GM19395 (cell line): ENCODE results near the gene TIGD7.

Experiments used
- ATAC-seq: cut with Tn5 transposase; IDR thresholded peaks from one replicate; pipeline ENCODE4 v1.9.1; 2021; ENCODE audit warnings: mild to moderate bottlenecking, moderate library complexity; ENCODE audit not compliant: unreplicated experiment

TIGD7 gene, protein sequence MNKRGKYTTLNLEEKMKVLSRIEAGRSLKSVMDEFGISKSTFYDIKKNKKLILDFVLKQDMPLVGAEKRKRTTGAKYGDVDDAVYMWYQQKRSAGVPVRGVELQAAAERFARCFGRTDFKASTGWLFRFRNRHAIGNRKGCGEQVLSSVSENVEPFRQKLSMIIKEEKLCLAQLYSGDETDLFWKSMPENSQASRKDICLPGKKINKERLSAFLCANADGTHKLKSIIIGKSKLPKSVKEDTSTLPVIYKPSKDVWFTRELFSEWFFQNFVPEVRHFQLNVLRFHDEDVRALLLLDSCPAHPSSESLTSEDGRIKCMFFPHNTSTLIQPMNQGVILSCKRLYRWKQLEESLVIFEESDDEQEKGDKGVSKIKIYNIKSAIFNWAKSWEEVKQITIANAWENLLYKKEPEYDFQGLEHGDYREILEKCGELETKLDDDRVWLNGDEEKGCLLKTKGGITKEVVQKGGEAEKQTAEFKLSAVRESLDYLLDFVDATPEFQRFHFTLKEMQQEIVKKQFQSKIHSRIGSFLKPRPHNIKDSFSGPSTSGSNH

DNA sequence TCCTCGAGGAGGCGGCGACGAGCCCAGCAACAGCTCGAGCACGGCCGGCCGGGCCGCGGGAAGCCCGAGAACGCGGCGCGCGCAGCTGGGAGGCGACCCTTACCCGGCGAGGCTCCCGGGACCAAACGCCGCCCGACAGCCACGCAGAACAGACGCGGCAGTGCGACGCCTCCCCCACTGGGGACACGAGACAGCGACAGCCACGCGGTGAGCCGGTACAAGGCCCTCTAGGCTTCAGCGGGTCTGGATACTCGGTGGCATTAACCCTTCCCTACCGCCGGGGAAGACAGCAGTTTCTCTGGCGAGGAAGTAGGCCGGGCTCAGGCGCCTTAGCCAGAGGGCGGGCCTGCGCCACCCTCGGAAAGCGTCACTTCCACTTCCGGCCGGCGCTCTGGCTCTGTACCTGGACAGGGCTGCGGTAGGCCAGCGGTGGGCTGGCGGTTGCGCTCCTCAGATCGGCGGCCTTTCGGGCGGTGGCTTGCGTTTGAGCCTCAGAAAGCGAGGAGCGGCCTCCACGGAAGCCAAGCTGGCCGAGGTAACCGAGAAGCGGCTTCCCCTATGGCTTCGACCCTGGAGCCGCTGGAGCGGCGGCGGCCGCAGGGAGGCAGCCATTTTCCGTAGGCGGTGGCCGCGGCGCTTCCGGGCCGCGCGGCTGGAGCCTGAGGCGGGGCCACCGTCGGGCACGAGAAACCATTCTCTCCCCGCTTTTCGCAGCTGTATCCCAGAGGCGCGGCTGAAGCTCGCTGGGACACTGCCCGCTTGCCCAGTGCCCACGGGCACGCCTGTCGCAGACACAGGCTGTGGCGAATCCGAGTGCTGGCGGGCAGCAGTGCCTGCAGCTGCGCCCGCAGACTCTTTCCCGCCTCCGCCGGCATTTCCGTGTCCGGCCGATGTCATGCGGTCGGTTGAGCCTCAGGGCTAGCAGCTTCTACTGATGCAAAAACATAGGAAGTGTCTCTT is at the start of gene TIGD7, which contains the start of gene ZNF75A:
Gene TIGD7 (minus strand): TSS at position 322 of the 960 bp plus-strand sequence. CDS start 4,816 bp downstream, outside the sequence.
Gene ZNF75A (plus strand): TSS at position 389 of the 960 bp plus-strand sequence. CDS start 2,932 bp downstream, outside the sequence.
- peak; percentile 95 for ATAC-seq

DNA sequence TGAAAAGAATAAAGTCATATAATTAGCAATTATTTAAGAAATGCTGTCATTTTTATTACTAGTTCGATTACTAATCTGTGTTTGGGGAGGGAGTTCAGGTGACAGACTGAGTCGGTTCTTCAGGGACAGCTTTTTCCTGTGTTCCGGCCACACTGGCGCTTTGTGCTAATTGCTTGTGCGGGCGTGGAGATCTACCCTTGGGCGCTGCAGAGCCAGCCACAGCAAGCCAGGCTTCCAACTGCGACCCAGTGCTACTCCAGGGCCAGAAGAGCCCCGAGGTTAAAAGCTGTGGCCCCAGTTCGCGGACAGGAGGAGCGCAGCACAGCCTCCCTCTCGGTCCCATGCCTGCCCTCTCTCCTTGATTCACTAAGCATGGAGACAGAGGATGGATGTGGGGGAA is 43.9 kb upstream of the TIGD7 start:
- no peak for ATAC-seq

DNA sequence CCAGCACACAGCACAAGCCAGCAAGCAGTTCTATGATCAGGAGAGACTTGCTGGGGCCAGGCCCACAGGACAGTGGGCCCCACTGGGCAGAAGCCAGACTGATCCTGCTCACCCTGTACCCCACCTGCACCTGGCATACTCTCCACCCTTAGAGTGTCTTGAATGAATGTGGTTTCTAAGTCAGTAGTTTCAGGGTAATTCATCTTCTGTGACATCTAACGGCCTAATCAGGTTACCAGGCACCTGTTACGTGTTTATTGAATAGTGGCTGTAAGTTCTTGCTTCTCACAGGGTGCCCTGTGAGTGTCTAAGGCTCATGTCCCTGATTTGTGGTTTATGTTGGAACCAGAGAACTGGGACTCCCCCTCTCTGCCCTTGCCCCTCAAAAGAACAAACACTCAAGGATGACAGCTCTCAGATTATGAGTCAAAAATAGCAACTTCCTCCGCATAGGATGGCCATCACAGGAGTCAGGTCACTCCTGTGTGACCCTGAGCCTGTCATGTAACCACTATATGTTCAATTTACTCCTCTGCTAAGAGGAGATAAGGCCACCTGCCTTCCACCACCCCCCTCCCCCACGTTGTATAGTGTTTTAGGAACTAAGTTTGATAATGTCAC is 43.4 kb upstream of the TIGD7 start:
- no peak for ATAC-seq

DNA sequence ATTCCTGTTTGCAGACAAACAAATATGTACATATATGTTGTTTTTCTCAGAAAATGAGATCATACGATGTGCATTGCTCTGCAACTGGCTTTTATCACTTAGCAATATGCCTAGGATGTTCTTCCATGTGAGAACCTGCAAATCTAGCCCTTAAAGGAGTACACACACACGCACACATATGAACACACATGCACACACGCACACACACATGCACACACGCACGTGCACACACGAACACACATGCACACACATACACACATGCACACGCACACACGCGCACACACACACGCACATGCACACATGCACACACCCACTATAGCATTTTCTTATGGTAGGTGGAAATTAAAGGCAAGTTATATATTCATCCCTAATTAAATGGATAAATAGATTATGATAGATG is 42.4 kb upstream of the TIGD7 start:
- ATAC-seq = no peak

DNA sequence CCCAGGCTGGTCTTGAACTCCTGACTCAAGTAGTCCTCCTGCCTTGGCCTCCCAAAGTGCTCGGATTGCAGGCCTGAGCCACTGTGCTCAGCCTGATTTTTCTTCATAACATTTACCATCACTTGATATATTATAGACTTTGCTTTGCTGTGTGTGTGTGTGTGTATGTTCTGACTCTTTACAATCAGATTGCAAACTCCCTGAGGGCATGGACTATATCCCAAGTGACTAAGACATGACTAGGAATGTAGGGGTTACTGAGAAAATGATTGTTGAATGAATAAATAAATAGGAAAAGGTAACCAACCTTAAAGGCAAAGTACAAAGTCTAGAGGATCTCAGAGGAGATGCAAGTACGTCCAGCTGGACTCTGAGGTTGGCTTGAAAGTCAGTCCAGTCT is 40.8 kb upstream of the TIGD7 start:
- ATAC-seq = no peak

DNA sequence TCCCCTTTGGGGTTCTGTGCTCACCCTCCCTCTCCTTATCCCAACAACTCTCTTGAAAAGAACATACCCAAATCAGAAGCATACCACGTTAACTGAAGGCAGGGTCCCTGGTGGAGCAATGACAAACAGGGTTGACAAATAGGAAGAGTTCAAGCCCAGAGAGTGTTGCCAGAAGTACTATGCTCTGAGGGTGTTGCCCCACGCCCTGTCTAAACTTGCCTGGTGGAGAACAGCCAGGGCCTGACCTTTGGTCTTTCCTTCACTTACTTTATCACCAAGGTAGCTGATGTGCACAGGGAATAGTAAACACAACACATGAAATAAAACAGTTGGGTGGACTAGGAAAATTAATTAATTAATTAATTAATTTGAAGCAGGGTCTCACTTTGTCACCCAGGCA is 23.4 kb upstream of the TIGD7 start:
- ATAC-seq = no peak

DNA sequence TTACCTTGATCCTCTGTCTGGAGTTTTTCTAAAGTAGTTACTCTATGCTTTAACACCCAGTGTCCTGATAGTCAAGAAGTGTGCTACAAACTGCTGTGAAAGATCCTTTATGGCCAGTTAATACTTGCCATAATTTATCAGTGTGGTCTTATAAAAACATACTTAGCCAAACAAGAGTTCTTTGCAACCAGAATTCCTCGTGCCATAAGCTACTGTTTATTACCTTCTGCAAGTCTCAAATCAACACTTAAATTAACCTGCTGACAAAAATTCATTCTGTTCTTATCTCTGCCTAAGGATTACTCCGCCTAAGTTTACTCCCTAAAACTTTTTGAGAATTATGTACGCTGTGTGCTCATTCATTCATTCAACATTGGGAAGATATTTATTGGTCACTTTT is 22.9 kb upstream of the TIGD7 start:
- ATAC-seq = no peak

DNA sequence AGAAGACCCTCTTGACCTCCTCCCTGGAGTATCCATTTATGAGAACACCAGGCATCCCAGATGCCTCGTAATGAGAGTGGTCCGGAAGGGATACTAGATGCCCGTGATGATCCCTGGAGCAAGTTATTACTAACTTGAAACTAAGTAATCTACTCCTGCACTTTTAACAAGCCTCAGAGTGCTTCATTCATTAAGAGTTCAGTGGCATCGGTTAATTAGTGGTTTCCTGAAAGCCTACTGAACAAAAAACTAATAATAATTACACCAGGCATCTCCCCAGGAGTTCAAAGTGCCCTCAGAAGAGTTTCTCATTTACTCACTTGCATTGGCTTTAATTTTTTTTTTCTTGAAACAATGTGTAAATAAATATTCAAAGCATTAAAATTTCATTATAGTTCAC is 22.3 kb upstream of the TIGD7 start:
- ATAC-seq = no peak

DNA sequence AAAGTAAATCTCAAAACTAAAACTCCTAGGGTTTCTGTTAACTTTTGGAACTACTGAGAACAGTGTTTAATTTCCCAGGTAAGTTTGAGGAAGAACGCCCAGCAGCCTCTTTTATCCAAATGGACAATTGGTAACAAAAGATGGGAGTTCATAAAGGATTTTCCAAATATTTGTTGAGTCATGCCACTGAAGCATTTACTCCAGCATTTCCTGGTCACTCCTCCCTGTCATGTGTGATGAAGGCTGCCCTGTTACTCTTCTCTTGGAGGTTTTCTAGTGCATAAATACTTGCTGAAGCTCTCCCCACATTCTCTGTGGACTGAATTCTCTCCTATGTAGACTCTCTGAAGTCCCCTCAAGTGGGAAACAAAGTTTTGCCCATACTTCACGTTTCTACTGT is 16.6 kb upstream of the TIGD7 start:
- ATAC-seq = no peak

DNA sequence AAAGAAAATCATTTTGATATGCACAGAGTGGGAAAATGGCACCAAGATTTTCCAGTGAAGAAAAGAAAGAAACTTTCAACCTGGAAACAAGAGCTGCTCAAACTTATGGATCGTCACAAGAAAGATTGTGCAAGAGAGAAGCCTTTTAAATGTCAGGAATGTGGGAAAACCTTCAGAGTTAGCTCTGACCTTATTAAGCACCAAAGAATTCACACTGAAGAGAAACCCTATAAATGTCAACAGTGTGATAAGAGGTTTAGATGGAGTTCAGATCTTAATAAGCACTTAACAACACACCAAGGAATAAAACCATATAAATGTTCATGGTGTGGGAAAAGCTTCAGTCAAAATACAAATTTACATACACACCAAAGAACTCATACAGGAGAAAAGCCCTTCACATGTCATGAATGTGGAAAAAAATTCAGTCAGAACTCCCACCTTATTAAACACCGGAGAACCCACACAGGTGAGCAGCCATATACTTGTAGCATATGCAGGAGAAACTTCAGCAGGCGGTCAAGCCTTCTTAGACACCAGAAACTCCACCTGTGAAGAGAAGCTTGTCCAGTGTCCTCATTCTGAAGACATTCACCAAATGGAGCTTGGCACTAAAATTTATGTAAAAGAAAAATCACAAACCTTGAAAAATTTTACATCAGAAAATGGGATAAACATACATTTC is 12.2 kb upstream of the TIGD7 start:
- no peak for ATAC-seq

DNA sequence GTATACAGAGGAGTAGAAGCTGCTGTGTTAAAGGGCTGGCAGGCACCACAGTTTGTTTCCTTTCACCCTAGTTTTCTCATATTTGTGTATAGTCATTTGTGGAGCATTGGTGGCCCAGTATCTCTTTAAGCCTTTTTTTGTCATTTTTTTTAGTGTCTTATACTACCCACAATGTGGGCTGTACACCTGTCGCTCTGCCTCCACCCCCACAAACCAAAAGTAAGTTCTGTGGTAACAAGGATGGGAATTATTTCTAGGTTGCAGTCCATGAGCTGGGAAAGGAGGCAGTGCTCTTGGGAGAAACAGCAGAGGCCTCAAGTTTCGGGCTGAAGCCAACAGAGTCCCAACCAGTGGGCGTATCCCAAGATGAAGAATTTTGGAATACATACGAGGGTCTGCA is 6.3 kb upstream of the TIGD7 start:
- no peak for ATAC-seq

DNA sequence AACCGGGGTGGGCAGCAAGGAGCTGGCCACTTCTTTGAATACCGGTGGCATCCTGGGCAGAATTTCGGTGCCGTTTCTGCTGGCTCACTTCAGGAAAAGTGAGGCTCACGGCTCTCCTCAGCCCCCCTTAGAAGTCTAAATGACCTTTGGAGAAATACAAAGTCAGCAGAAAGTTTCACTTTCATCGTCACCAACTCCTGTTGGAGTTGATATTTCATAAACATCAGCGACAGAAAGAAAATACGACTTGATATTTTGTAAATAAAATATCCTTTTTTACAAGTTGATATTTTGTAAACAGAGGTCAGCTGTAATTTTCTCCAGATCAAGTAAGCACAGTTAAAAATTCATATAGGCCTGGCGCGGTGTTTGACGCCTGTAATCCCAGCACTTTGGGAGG is 848 bp upstream of the TIGD7 start:
- ATAC-seq = no peak

DNA sequence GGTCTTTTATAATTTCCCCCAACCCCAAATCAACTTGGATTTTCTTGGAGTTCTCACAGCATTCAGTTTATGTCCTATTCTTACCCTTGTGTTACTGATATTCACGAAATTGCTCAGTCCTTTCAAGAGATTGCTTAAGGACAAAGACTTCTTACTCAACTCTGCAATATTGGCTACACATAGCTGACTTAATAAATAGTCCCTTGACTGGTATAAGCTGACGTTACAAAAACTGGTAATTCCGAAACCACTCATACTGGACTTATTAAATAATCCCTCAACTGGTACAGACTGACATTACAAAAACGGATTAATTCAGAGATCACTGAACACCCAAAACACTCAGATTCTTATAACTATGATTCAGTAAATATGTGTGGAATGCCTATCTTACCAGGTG is 860 bp downstream of the TIGD7 start:
- no peak for ATAC-seq

DNA sequence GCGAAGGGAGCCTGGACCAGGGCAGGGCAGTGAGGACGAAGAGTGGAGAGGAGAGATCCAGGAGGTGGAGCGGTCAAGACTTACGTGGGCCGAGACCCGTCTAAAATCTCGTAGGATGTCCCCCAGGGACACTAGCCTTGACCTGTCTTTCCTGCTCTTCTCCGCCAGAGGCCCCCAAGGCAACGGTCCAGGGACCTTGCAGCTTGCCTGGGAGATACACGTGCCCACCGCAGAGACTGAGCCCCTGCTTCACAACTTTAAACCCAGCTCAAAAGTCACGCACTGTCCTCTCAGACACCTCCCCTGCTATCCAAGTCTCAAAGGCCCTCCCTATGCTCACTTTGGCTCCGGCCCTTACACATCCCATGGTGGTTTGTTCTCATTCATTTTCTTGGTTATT is 9.4 kb downstream of the TIGD7 start:
- ATAC-seq = no peak

DNA sequence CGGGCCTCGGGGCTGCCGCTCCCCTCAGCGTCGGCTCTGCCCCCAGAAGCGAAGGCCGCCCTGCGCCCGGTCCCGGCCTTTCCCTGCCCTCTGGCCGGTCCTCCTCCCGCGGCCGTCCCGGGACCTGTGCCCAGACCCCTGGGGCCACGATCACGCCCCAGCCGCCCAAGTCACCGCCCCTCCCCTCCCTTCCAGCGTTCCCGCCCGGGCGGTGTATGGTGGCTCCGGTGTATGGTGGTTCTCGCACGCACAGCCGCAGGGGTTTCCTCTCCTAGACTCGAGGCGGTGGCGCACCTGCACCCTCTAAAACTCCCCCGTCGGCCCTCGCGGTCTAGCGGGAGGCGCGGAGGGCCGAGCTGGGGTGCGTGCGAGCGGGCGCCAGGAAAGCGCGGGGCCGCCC is 10.0 kb downstream of the TIGD7 start:
- ATAC-seq = no peak

DNA sequence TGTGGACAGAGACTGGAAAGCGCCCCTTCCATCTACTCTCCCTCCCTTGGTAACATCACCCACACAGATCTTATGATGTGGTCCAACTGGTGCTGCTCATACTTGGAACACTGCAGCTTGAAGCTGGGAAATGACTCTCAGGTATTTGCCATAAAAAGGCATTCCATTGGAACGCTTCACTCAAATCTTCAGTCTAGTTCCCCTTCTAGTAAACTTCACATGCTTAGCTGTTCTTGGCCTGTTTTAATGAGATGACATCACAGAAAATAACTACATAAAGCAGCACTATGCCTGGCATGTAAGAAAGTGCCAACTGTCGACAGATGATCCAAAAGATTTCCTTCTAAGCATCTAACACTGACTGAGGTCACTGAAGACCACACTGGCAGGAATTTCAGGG is 12.6 kb downstream of the TIGD7 start:
- no peak for ATAC-seq

DNA sequence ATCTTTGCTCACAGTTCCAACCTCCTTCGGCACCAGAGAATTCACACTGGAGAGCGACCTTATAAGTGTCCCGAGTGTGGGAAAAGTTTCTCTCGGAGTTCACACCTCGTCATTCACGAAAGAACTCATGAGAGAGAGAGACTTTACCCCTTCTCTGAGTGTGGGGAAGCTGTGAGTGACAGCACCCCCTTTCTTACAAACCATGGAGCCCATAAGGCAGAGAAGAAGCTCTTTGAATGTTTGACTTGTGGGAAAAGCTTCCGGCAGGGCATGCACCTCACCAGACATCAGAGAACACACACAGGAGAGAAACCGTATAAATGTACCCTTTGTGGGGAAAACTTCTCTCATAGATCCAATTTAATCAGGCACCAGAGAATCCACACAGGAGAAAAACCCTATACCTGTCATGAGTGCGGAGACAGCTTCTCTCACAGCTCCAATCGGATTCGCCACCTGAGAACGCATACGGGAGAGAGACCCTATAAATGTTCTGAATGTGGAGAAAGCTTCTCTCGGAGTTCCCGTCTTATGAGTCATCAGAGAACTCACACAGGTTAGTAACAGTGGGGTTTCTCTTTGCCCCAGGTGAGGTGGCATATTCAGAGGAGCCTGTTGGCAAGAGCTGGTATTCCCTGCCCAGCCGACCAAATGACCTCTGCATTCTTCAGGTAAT is 15.1 kb downstream of the TIGD7 start:
- ATAC-seq = no peak

DNA sequence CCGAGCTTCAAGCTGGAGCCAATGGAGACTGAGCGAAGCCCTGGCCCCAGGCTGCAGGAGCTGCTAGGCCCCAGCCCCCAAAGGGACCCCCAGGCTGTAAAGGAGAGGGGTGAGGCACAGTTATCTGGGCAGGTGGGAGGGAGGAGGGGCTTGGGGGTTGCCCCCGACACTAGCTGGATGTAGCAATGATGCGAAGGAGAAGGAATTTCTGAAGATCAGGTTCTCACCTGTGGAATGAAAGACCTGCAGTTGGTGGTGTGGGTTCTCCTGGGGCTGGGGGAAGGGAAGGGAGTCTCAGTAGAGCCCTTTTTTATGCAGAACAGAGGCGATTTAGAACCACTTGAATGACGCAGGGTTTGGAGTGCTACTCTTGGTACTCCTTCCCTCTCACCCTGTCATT is 20.1 kb downstream of the TIGD7 start:
- no peak for ATAC-seq

DNA sequence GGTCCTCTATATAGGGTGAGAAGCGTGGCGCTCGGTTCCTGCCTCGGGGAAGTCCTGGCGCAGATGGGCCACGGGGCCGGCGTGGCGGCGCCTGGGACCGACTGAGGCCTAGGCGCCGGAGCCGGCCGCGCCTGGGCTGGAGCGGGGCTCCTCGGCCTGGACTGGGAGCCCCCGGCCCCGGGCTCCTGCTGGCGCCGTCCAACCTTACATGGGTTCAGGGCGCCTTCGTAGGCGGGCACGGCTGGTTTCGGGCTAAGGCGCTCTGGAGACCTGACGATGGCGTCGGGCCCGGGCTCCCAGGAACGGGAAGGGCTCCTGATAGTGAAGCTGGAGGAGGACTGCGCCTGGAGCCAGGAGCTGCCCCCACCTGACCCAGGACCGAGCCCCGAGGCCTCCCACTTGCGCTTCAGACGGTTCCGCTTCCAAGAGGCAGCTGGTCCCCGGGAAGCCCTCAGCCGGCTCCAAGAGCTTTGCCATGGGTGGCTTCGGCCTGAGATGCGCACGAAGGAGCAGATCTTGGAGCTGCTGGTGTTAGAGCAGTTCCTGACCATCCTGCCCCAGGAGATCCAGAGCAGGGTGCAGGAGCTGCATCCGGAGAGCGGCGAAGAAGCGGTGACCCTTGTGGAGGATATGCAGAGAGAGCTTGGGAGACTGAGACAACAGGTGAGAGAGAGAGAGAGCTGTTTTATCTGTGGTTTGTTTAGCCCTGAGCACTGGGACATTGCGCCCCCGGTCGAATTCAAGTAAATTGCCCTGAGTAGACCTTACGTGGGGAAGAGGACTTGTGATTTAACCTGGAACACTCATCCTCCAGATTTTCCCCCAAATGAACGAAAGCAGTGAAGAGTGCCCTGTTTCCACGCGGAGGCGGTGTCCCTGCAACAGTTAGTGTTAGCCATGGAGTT is 21.4 kb downstream of the TIGD7 start:
- no peak for ATAC-seq
